ENCODE measurements around the gene FLVCR2.

Gene FLVCR2

DNA sequence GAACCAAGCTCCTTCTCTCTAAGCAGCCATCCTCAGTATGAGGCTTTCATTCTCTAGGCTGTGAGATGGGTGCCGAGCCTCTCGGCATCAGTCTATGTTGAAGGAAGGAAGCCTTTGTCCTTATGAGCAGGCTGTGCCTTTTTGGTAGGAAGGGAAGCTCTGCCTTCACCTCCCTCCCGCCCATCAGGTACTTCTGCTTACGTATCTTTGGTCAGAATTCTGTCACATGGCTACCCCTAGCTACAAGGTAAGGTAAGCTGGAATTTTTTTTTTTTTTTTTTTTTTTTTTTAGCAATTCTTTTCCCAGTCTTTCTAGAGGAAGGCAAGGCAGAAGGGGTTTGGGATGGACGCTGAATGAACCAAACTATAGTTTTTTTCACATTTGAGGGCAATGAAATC is 39.3 kb upstream of the FLVCR2 start:
- TF ChIP-seq, protein P1, sequence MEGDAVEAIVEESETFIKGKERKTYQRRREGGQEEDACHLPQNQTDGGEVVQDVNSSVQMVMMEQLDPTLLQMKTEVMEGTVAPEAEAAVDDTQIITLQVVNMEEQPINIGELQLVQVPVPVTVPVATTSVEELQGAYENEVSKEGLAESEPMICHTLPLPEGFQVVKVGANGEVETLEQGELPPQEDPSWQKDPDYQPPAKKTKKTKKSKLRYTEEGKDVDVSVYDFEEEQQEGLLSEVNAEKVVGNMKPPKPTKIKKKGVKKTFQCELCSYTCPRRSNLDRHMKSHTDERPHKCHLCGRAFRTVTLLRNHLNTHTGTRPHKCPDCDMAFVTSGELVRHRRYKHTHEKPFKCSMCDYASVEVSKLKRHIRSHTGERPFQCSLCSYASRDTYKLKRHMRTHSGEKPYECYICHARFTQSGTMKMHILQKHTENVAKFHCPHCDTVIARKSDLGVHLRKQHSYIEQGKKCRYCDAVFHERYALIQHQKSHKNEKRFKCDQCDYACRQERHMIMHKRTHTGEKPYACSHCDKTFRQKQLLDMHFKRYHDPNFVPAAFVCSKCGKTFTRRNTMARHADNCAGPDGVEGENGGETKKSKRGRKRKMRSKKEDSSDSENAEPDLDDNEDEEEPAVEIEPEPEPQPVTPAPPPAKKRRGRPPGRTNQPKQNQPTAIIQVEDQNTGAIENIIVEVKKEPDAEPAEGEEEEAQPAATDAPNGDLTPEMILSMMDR (IDR thresholded peaks at IDR 0.05), result no peak

DNA sequence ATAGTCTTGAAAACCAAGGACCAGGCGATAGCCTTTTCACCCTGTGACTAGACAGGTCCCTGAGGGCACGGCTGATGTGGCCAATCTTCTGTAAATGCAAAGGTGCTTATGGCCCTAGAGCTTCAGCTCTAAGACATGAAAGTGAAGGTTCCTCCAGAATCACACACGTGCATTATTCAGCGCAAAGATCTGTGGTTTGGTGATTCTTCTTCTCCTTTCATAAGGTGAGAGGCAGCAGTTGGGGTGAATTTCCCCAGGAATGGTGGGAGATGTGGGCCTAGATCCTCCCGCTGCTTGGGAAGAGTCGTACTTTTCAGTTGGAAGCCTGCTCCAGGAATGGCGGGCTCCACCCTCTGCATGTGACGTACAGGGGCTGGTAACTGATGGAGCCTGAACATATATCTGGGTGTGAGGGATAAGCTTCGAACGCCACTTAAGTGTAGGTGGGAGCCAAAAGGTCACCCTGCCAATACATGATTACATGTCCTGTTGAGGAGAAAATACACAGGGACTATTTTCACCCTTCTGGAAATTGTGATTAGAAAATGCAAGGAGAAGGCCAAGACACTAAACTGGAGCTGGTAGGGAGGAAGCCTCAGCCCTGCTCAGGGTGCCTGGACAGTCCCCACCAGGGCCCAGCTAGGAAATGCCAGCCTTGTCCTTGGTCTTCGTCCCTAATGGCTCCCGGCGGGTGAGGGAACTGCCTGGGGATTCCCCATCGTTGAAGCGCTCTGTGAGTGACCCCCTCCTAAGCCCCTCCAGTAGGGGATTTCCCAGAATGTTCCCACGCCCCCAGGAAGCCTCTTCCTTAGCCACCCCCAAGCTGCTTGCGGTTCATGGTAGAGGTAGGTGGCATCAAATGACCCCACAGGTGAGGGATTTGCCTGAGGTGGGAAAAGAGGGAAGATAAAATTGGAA is 38.6 kb upstream of the FLVCR2 start:
- TF ChIP-seq, protein P1 (IDR thresholded peaks at IDR 0.05), result no peak

DNA sequence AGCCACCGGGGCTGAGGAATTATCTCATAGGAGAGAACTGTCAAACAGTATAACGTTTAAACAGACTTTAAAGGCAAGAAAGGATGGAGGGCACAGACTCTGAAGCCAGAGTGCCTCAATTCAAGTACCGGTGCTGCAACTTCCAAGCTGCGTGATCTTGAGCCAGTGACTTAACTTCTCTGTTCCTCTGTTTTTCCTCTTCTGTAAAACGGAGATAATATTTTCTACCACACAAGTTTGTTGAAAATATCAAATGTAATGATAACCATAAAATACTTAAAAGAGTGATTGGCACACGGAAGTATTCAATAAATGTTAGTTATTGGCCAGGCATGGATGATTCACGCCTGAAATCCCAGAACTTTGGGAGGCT is 38.0 kb upstream of the FLVCR2 start:
- TF ChIP-seq, protein P1 (IDR thresholded peaks at IDR 0.05), result no peak

DNA sequence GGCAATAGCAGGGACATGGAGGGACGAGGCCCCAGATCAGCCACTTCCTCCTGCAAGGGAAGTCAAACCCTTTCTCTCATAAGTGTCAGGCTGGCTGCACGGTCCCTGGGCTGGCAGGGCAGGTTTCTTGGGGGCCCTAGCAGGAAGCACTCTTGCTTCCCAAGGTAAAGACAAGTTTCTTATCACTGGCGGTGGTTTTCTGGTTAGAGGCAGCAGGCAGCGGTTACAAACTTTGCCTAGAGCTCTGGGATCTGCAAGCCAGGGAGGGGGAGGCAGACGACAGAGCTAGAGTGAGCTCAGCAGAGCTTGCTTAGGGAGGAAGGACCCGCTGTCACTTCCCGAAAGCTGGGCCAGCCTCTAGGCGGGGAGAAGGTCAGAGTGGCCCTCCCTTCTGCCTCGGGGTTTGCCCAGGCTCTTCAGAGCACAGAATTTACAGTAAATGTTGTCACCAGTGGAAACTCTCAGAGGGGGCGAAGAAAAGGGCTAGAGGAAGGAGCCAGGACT is 35.8 kb upstream of the FLVCR2 start:
- TF ChIP-seq, protein P1 (IDR thresholded peaks at IDR 0.05), result no peak

DNA sequence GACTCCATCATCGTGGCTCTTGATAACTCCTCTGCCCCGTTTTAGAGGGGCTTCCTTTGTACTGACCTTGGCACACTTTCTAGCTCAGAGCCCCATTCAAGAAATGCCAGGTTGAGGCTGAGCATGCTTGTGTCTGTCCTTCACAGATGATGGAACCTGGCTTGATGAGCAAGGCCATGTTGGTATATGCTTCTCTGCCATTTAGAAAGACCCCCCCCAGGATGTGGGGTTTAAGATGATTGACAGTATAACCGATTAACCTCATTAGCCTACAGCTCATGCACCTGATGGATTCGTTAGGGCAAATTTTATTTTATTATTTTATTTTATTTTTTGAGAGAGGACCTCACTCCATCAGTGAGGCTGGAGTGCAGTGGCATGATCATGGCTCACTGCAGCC is 35.2 kb upstream of the FLVCR2 start:
- TF ChIP-seq, protein P1 (IDR thresholded peaks at IDR 0.05), result no peak

DNA sequence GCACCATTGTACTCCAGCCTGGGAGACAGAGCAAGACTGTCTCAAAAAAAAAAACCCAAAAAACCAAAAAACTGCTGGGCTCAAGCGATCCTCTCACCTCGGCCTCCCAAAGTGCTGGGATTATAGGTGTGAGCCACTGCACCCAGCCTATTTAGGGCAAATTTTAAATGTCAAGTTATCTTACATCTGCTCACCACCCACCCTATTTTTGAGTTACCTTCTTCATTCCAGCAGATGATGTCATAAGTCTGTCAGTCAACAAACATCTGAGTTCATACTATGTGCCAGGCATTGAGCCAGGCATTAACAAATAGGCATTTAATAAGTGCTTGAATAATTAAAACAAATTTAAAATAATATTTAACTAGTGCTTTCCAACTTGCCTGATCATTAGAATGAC is 34.6 kb upstream of the FLVCR2 start:
- TF ChIP-seq, protein P1 (IDR thresholded peaks at IDR 0.05), result no peak

DNA sequence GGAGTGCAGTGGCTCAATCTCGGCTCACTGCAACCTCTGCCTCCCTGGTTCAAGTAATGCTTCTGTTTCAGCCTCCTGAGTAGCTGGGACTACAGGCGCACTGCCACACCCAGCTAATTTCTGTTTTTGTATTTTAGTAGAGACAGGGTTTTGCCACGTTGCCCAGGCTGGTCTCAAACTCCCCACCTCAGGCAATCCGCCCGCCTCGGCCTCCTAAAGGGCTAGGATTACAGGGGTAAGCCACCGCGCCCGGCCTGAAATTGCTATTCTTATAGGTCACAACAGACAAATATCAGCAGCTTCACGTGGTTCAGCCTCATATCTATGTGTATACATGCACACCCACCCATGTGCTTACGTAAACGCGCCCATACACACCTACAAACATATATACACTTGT is 32.5 kb upstream of the FLVCR2 start:
- TF ChIP-seq, protein P1 (IDR thresholded peaks at IDR 0.05), result no peak

All from LNCAP (cell line).